HCEC 1CT (cell line): ENCODE results near the gene RTP3.
A peak's percentile ranks its signal among the peaks of the same experiment; 100 is the strongest.
"Not testable (repeated sequence)": the region's sequence is repeated elsewhere in the genome, so short reads cannot be mapped to it uniquely, and the experiment has no call there.

Experiments used
- DNase-seq: peaks from one replicate; pipeline ENCODE4 v3.0.0-alpha.2; 2017

Gene RTP3

DNA sequence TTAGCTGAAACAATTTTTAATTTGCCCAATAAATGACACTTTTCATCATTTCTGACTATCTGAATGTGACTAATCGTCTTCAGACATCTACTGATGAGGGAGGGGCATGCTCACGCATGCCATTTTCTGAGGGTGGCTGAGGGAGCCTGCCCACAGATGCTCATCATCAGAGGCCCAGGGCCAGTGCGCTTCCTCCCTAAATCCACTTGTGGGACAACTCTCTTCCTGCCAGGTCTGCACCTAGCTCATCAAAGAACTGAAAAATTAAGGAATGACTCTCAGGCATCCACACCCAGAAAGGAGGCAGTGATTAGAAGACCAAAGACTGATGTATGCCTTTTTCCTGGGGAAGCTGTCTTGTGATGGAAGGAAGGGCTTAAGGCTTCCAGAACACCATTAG is 22.8 kb downstream of the RTP3 start:
- no peak for DNase-seq

DNA sequence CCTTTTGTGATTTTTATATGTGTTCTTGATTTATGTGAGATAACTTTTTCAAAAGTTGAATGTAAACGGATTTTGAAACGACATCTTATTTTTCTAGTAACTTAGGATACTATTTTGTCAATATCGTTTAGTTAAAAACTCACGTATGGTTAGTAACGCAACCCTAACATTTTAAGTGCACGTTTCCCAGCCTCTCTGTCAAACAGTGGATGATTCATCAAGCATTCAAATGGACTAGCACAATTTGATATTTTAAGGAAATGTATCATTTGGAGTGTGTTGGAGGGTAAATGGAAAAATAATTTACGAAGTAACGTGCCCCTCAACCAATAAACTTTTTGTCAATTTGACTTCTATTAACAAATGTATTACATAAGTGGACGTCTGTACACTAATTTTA is 23.3 kb downstream of the RTP3 start:
- DNase-seq = no peak

DNA sequence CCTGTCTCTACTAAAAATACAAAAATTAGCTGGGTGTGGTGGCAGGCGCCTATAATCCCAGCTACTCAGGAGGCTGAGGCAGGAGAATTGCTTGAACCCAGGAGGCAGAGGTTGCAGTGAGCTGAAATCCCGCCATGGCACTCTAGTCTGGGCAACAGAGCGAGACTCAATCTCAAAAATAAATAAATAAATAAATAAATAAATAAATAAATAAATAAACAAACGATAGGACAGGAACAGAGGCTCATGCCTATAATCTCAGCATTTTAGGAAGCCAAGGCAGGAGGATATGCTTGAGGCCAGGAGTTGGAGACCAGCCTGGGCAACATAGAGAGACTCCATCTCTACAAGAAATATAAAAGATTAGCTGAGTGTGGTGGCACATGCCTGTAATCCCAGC is 24.4 kb downstream of the RTP3 start:
- DNase-seq = not testable (repeated sequence)

DNA sequence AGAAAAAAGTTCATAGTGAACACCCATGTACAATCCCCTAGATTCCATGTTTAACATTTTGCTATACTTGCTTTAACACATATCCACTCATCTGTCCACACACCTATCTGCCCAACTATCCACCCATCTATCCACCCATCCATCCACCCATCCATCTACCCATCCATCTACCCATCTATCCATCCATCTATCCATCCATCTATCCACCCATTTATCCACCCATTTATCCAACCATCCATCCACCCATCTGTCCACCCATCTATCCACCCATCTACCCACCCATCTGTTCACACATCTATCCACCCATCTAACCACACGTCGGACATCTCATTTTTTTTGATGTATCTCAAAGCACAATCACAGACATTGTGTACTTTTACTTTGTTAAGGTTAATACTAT is 25.8 kb downstream of the RTP3 start:
- no peak for DNase-seq

DNA sequence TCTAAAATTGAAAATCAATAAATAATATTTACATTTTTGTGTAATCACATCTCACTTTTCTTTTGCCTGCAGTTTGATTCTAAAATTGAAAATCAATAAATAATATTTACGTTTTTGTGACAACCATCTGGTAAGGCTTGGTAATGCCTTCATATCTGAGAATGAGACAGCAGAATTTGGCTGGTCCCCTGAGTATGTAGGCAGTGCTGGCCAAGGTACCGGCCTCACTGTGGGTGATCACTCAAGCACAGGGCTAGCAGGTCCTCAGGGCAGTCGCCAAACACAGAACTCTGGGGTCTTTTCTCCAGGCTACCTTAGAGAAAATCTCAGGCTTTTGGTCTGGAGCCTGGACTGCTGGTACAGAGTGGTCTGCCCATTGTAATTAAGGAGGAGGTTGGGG is 26.2 kb downstream of the RTP3 start:
- no peak for DNase-seq

DNA sequence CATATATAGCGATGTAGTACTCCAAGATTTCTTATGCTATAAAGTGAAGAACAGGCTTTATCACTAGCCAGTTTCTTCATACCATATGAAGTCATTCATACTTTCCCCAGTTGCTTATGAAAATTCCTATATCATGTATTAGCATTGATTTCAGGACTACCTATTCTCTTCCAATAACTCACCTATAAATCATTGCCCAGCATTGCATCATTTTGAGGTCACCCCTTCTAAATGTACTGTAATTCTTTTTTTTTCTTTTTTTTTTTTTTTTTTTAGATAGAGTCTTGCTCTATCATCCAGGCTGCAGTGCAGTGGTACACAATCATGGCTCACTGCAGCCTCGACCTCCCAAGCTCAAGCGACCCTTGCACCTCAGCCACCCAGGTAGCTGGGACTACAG is 27.1 kb downstream of the RTP3 start:
- DNase-seq = no peak

DNA sequence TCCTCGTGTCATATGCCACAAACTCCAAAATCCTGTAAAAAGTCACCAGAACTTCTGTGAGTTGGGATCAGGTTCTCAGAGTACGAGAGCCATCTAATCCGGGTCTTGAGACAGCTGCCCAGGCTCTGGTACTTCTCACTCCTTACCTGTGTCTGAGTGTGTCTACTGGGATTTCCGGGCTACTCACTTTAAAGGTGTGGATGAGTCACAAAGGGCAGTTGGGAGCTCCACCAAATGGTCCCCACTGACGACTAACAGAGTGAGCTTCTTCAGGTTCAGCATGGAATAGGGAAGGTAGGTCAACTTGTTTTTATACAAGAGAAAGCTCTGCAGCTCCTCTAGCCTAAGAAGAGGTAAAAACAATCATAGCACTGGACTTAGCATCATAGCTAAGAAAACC is 29.5 kb downstream of the RTP3 start:
- no peak for DNase-seq

DNA sequence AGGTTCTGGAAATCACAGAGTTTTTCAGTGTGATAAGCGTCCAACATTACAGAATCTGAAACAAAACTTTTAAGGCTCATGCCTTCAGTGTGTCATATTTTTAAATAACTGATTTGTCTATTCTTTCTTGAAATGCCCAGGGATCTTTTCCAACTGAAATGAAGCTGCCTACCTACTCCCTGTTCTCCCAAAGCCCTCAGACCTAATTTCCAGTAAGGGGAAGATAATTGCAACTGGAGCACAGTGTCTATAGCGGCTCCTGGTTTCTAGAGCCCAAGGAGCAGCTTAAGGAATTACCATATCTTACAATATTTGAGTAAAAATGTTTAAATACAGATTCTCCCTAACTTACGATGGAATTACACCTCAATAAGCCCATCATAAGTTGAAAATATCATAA is 35.3 kb downstream of the RTP3 start:
- no peak for DNase-seq

DNA sequence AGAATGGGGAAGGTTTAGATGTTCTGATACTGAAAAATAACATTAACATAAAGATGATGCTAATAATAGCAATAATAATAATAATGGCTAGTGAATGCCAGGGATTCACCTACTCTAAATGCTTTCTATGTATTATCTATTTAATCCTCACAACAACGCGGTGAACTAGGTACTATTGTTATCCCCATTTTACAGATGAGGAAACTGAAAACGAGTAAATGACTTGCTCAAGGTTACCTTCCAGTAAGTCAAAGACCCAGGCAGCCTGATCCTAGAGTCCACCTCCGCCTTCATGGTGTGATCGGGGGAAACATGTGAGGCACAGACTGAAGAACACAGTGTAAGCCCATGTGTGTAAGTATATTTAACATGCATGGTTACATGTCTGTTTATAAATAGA is 38.0 kb downstream of the RTP3 start:
- DNase-seq = no peak

DNA sequence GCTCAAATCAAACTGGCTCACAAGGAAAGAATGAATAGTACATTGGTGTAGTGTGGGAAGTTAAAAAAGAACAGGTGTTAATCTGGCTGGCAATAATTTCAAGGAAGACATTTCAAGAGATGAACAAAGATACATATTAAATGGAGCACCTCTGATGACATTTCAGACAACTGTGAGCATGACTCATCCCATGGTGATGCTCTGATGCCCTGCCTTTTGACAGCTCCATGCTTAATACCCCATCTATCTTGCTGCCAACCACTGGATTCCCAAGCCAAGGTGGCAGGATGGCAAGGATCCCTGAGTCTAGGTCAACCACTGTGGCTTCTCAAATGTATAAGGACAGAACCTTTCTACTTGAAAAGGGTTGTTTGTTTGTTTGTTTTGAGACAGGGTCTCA is 39.0 kb downstream of the RTP3 start:
- DNase-seq = no peak

DNA sequence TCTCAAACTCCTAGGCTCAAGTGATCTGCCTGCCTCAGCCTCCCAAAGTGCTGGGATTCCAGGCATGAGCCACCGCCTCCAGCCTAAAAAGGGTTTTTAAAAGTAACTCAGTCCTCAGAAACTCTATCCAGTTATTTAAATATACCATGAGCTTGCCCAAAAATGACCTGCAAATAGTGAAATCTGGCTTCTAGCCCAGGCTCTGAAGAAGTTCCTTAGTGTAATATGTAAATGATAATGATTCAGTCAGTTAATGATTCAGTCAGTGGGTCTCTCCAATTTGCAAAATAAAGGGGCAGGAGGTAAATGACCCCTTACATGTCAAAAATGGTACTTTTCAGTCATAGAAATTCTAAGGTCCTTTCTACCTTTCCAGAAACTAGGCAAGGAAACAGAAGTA is 39.5 kb downstream of the RTP3 start:
- no peak for DNase-seq

DNA sequence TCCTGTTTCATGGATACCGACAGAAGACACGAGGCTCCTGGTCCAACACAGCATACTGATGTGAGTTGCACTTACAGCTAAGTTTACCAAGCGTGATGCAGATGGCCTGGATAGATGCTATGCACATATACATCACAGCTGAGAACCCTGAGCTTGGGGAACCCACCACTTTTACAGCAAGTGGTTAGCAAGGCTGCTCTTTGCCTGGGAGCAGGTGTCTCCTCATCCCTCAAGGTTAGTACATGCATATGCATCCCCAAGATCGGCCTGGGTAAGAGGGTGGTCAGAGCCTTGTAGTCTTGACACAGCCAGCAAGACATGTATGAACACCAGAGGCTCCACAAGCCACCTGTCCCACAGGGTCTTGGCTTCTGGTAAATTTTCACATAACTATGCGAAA is 40.0 kb downstream of the RTP3 start:
- no peak for DNase-seq

DNA sequence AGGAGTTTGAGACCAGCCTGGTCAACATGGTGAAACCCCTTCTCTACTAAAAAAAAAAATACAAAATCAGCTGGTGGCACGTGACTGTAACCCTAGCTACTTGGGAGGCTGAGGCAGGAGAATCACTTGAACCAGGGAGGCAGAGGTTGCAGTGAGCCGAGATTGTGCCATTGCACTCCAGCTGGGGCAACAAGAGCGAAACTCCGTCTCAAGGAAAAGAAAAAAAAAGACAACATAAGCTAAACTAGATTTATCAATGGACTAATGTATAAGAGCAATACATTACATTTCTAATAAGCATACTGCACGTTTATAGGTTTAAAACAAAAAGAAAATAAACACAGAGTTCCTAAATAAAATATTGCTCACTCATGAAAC is 40.6 kb downstream of the RTP3 start:
- not testable (repeated sequence) for DNase-seq

DNA sequence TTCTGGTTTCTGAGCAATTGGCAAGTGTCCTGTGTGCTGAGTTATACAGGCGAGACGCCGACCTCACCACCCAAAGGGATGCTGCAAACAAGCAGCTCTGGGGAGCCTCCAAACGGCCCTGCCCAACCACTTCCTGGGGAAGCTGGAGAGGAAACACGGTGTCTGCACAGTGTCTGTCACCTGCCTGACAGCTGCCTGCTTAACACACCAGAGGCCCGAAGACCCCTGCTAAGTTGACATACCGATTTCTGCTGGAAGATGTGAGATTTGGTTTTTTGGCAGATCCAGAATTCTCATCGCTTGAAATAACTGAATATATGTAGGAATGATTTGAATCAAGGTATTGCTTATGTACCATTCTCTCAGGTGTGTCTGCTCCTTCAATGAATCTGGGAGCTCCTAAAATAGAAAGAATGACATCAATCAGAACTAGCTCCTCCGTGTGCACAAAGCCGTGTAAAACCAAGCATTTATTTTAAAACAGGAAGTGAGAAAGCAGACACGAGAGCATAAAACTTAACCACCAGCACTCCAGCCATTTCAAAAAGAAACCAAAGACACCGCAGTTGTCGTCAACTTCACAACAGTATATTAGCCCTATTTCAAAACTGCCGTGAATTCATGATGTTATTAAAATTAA is 41.1 kb downstream of the RTP3 start:
- peak; percentile 79 for DNase-seq

DNA sequence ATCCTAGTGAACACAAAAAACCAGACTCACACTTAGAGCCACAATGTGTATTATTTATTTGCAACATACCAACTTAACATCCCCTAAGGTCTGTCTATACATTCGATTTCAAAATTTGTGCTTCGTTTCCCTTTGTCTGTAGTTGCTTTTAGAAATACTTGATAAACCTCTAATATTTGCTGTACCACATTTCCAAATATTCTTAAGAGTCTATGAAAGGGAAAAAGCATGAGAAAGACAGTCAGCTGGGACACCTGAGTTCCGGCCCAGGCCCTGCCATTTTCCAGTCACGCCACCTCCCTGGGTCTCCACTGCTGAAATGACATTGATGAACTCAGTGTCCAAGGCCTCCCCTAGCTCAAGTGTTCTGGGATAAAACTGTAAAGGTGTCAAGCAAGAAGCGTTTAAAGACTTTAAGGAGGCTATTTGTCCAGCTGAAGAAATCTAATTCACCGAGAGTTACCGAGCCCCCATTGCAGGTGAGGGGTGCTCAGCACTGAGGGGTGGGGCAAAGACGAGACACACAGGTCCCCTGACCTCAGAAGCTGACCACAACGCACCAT is 41.7 kb downstream of the RTP3 start:
- no peak for DNase-seq

DNA sequence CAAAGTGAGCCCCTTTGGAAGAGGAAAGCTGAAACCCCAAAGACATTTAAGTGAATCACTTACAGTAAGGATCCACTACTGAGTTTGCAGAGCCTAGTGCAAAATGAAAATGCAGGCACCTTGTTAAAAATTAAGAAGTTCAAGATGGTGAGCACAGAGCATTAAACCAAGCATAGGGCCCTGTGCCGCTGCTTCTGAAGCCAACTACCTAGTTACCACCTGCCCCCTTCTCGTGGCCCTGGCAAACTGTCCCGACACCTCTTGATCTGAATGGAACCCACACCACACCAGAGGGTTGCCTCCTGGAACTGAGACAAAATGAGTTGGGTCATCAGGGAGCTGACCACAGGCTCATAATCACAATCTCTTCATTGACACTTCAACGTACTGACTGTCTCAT is 42.8 kb downstream of the RTP3 start:
- DNase-seq = no peak

DNA sequence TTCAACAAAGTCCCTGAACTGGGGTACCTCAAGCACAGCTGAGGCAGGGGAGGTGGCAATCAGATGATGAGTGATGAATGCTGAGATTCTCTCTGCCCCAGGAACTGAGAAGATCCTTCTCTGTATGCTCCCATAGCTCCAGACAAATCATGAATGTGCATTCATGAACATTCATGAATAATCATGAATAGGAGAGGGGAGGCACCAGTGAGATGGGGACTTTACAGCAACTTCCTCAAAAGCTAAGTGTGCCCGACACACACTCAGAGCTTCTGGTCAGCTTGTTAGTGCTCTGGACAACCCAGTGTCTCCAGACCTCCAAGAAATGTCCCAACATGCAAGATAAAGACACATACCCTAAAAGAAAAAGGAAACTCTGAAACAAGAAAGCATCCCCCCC is 44.1 kb downstream of the RTP3 start:
- DNase-seq = no peak

DNA sequence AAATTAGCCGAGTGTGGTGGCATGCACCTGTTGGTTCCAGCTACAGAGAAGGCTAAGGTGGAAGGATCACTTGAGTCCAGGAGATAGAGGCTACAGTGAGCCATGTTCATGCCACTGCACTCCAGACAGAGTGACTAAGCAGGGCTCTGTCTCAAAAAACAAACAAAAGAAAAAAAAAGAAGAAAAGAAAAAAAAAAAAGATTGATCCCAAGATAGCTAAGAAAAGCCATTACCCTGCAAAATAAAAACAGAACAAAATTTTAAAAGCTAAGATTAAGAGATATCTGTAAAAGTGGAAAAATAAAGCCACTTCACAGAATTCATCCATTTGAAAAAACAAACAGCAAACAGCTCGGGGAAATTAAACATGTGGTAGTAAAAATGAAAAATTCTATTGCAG is 44.6 kb downstream of the RTP3 start:
- no peak for DNase-seq

DNA sequence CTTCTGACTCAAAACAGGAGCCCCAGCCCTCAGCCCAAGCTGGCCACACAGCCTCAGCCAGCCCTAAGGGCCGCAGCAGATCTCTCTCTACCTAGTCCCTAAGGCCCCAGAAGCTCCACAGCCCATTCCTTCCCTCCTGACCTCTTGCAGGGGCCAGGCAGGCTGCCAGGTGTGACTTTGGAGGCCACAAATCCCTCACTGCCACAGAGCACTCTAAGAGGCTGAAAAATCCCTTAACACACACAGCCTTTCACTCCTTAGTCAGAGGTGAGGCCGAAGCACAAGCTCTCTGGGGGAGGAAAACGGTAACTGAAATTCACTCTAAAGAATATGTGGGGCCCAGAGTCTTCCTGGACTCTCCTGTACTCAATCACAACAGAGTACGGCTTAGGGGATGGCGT is 45.0 kb downstream of the RTP3 start:
- no peak for DNase-seq

DNA sequence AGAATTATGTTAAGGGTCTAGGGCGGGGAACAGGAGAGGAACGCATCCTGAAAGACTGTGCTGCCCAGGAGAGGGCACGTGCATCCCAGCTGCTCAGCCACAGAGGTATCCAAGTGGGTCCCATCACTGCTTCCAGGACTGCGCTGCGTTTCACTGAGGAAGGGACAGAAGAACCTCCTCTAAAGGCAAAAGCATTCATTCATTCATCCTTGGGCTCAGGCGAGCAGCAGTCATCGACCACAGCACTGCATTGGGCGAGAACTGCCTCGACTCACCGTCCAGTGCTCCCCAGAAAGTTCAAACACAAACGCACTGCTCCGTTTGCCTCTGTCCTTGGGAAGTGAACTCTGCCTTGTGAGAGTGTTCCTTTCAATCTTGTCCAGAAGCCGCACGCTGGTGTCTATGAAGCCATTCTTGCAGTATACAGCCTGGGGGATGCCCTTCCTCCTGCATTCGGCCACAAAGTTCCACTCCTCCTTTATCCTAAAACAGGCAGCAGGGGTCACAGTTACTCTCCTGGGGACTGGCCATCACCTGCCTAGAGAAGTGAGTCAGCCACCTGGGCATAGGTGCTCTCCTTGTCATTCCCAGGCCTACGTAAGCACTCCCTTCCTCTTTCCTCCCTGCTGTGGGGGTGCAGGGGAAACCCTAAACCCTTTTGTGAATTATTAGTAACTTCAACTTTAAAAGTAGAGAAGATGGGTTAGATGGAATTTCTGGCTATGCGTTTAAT is 47.2 kb downstream of the RTP3 start:
- DNase-seq = no peak

DNA sequence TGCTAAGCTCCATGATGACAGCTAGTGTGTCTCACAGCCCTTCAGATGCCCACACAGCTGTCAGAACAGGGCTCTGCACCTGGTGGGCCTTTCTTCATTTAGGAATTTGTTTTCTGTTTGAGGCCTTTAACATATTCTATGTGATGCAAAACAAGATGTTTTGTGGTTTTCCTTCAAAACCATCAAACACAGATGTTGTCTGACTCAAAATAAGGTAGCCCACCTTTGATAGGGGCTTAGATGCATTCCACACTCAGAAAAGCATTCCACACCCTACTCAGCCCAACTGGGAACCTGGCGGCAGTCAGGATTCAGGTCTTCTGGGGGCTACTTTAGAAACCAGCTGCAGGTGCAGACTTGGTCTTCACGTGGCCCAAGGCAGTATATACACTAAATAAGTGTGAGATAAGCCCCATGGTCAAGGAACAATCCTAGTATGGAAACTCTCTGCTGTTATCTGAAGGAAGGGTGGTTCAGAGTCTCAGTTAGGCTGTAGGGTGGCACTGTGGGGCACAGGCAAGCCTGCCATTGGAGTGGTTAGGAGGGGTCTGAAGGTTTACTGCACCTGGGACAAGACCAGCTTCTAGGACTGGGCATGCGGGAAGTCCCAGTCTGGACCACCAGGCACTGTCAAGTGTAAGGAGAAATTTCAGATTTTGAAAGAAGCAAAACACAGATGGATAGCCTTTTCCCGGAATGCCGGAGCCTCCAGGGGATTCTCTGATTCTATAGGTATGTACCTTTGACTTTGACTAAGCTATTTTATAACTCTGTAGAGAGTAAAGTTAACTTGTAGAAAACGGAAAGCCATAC is 48.2 kb downstream of the RTP3 start:
- no peak for DNase-seq

DNA sequence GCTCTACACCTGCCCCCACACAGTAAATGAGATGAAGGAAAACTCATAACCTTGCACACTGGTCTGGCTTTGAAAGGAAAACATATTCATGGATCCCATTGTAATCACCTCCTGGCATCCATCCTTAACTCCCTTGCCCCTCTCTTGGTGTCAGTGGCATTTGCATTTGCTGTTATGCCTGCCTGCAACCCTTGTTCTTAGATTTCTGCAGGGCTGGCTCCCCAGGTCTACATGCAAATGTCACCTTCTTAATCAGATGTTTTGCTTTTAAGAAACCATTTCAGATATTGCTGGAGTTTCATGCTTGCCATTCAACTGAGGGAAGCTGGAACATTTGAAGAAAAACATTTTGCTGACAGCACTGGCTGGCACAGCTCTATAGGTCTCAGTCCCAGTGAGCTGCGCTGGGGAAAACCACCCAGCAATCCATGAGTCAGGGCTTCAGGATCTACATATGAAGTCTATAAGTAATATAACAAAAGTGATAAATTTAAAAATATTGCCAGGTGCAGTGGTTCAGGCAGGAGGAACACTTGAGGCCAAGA is 49.2 kb downstream of the RTP3 start:
- DNase-seq = no peak

DNA sequence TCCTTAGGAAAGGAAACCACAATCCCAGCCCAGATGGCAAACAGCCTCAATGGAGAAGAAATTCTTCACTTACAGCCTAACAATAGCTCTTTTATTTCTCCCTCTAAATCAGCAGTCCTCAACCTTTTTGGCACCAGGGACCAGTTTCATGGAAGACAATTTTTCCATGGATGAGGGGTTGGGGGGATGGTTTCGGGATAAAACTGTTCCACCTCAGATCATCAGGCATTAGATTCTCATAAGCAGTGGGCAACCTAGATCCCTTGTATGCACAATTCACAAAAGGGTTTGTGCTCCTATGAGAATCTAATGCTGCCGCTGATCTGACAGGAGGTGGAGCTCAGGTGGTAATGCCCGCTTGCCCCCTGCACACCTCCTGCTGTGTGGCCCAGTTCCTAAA is 50.8 kb downstream of the RTP3 start:
- DNase-seq = not testable (repeated sequence)
